ENCODE measurements around the gene DDX39A.

DDX39A gene

DNA sequence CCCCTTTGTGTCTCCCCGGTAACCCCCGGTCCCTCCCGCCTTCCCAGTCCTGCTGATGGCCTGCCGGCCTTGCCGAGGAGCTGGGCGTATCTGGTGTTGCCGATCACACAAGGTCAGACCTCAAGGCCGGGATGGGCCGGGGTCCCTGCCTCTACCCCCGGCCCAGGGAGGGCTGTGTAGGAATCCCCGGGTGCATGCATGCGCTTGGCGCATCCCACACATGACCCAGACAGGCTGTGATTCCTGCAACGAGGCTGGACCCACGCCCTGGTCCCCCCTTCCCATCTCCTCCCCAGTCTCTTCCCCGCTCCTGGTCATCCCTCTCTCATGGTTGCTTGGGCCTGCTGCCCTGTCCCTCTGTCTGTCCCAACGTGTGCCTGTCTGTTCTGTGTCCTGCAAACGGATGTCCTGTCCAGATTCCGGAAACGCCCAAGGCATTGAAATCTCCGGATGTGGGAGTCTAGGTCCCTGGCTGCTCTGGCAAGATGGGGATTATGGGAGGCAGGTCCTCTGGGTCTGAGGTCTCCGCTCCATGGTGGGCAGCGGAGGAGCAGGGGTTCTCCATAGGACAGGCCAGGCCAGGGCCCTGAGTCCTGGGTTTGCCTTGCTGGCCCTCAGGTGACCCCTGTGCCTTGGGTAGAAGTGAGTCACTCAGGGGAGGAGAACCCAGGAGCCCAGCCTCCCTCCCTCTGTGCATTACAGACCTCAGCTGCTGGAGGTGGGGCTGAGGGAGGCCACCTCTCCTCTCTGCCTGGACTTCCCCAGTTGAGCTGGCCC is 15.6 kb upstream of the DDX39A start:
- DNase-seq (ENCODE audit: low read depth), result no peak

GRCh38 chr19:14433554-14434501 is 14.7 kb upstream of the DDX39A start:
- no peak for DNase-seq (ENCODE audit: low read depth)

DNA sequence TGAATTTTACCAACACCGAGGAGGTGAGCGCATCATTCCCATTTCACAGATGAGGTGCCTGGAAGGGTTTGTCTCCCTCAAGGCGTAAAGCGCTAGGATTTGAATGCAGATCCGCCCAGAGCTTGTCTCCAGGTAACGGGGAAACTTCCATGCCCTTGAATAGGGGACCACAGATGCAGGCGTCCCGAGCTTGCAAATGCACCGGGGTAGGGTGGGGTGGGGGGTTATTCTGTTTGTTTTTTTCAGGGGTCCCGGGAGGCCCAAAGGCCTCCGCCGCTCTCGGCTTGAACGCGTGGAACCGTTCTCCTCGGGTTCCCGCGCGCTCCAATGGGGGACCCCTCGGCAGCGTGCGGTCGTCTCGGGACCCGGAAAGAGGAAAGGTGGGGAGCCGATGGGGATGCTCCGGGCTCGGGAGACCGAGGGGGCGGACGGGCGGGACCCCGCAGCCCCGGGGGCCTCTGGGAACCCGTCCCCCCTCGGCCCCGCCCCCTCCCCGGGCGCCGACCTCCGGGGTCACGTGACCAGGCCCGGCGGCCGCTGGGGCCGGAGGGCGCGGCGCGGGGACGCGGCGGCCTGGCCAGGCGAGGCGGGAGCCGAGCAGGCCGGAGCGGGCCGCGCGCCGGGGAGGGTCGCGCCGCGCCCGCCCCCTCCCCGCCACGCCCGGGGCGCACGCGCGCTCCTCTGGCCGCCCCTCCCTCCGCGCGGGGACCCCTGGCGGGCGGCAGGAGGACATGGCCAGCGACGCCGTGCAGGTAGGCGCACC is 13.8 kb upstream of the DDX39A start, which contains the start of gene PKN1:
TSS of gene PKN1 (plus strand) at position 516 of the 763 bp plus-strand sequence. CDS start at position 732, 216 bp downstream.
- peak; percentile 55 for DNase-seq (ENCODE audit: low read depth)

DNA sequence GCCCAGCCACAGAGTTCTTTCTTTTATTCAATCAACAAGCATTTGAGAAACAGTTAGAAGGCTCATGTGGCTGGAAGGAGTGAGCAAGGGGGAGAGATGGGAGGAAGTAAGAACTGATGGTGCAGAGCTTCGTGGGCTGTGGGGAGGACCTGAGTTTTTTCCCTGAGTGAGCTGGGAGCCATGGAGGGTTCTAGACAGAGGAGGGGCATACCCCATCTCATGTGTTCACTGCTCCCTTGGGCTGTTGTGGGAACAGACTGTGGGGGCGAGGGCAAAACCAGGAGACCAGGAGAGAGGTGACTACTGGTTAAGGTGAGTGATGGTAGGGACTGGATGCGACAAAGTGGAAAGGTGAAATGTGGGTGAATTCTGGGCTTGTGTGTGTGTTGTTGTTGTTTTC is 11.6 kb upstream of the DDX39A start:
- DNase-seq (ENCODE audit: low read depth), result no peak

GRCh38 chr19:14428882-14429416 is 9.8 kb upstream of the DDX39A start:
- no peak for DNase-seq (ENCODE audit: low read depth)

- DNase-seq (ENCODE audit: low read depth), result no peak
Measured at GRCh38 chr19:14427461-14427860, 8.3 kb upstream of the DDX39A start.

DNA sequence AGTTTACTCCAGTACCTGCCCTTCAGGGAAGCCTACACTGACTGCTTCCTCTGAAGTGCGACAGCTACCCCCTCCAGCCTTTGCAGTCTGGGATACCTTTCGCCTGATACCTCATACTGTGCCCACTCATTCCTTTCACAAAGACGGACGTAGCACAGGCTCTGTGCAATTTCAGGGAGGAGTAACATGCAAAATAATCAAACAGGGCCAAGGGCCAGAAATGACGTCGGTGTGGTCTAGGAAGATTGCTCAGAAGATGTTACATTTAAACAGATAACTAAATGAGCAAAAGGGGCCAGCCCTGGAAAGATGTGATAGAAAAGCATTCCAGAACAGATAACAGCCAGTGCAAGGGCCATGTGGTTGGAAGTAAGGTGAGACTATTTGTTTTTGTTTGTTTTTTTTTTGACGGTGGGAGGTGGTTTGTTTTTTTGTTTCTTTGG is 6.6 kb upstream of the DDX39A start:
- no peak for DNase-seq (ENCODE audit: low read depth)

DNA sequence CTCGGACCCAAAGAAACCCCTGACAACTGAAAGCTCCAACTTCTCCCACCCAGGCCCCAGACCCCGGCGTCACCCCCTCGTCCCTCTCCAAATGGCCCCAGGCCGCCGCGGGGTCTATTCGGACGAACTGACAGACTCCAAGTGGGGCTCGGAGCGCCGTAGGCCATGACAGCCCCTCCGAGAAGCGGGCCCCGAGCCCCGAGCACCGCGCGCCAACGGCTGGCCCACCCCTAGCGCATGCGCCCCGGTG is 360 bp downstream of the DDX39A start:
- peak; percentile 77 for DNase-seq (ENCODE audit: low read depth)

- no peak for DNase-seq (ENCODE audit: low read depth)
Measured at GRCh38 chr19:14416817-14417231, 2.3 kb downstream of the DDX39A start.

DNA sequence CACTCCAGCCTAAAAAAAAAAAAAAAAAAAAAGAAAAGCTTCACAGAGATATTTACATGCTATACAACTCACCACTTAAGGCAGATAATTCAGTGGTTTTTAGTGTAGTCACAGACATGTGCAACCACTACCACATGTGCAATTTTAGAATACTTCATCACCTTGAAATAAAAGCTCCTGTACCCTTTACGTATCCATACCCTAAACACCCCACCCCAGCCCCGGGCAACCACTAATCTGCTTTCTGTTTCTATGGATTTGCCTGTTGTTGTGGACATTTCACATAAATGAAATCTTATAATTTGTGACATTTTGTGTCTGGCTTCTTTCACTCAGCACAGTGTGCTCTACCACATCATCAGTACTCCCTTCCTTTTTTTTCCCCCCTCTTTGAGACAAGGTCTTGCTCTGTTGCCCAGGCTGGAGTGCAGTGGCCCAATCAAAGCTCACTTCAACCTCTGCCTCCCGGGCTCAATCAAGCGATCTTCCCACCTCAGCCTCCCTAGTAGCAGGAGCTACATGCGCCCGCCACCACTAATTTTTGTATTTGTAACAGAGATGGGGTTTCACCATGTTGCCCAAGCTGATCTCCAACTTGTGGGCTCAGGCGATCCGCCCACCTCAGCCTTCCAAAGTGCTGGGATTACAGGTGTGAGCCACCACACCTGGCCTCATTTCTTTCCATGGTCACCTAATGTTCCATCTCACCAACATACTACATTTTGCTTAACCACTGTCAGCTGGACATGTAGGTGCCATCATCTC is 4.0 kb downstream of the DDX39A start:
- DNase-seq (ENCODE audit: low read depth), result no peak

DNA sequence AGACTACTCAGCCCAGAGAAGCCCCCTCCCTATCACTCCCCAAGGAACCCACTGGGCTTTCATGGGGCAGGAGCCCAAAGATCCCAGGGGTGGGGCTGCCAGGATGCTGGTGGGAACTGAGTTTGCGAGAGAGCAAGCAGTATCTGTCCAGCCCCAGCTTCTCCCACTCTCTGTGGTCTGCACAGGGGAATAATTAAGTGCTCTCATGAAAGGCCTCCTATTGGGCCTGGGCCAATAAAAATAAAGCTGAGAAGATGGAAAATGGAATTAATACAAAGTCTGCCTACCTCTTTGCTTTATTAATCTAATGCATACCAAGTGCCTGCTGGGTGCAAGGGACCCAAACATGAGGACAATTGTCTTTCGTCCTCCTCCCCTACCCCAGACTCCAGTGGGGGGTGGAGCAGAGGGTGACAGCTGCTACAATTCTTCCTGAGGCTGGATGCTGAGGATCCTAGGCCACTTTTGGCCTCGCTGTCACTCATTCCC is 5.4 kb downstream of the DDX39A start:
- DNase-seq (ENCODE audit: low read depth), result no peak

GRCh38 chr19:14412996-14413692 is 6.0 kb downstream of the DDX39A start:
- DNase-seq (ENCODE audit: low read depth), result no peak

DNA sequence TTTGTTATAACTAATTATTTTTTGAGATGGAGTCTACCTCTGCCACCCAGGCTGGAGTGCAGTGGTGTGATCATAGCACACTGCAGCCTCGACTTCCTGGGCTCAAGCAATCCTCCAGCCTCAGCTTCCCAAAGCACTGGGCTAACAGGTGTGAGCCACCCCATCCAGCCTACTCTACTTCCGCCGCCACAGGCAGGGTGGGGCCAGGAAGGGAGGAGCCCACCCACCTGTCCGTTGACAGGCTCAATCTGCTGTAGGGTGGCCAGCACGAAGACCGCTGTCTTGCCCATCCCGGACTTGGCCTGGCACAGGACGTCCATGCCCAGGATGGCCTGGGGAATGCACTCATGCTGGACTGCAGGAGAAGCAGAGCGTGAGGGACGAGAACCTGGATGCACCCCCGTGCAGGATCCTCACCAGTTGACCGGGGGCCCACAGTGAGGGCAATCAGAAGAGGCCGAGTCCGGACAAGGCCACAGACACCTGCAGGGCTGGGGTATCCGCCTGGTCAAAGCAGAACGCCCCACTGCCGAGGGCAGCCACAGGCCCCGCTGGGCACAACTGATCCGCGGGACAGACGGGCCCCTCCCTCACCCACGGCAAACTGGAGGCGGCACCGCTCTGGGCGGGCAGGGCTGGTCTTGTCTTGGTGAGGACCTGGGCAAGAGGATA is 6.7 kb downstream of the DDX39A start:
- no peak for DNase-seq (ENCODE audit: low read depth)

- no peak for DNase-seq (ENCODE audit: low read depth)
Measured at GRCh38 chr19:14411938-14412245, 7.2 kb downstream of the DDX39A start.

- DNase-seq (ENCODE audit: low read depth), result no peak
Measured at GRCh38 chr19:14411161-14411937, 7.8 kb downstream of the DDX39A start.

DNA sequence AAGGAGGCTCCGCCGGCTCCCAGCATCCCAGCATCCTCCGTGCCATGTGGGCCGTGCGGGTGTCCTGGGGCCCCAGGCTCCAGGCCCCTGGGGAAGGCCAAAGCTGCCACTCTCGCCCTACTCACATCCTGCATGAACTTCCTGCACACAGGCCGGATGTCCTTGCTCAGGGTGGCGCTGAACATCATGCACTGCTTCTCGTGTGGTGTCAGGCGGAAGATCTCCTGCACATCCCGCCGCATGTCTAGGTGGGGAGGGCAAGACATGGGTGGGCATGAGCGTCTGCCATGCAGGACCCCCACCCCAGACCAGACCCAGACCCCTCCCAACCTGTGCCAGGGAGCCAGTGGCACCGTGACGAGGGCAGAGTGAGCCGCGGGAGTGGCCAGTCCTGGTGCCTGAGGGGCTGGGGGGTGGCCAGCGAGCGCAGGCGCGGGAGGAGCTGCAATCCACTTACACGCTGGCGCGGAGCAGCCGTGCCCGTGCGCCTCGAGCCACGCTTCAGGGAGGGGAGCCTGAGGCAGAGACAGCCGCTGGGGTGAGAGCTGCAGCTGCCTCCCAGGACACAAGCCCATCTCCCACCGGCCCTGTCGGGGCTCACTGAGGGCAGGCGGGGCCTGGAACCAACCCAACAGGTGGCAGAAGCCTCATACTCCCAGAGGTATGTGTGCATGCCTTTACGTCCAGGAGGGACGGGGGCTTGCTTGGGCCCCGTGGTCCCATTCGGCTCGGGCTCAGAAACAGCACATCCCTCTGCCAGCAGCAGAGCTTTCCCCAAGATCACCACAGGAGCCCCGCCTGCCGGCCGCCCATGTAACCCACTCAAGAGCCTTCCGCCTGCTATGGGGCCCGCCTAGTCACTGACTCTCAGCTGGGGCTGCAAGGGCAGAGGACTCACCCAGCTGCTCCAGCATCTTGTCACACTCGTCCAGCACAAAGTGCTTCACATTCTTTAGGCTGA is 8.8 kb downstream of the DDX39A start:
- DNase-seq (ENCODE audit: low read depth), result no peak

DNA sequence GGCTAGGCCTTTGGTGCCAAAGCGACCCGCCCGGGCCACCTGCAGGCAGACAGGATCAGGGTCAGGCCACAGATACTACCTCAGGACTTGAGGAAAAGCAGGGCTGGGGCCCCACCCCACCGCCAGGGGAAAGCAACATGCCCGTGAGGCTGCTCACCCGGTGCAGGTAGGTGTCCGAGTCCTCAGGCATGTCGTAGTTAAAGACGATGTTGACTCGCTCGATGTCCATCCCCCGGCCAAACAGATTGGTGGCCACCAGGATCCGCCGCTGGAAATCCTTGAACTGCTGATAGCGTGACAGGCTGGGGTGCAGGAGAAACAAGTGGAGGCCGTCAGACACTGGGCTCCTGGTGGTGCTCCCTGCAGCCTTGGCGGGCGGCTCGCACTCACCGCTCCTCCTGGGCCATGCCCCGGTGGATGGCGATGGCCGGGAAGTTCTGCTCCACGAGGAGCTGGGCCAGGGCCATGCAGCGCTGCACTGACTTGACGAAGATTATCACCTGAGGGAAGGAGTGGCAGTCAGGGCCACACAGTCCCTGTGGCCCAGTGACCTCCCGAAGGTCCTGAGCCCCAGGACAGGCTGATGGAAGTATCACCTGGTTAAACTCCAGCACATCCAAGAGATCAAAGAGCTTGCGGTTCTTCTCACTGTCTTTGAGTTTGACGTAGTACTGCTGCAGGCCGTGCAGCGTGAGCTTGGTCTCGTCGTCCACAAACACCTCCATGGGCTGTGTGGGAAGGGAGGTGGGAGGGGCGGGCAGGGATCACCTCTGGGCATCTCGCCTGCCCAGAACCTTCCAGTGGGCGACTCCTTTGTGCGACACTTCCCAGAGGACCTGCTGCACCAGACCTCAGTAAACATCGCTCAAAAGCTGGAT is 9.8 kb downstream of the DDX39A start:
- no peak for DNase-seq (ENCODE audit: low read depth)

Data from activated T-cell treated with anti-CD3 and anti-CD28 coated beads for 24 hours (primary cell).